Left renal pelvis (tissue), 4 donors: ENCODE results near the gene HINT2. TPM values are rescaled to one million over a fixed set of nuclear protein-coding genes. Genes with fewer than 3 reads are reported as not detected.
A peak's percentile ranks its signal among the peaks of the same experiment; 100 is the strongest.

Experiments used
- DNase-seq, 4 donors: peaks; one replicate each; pipeline ENCODE4 v3.0.0-alpha.2; 2013; ENCODE audit warnings: low read depth in 4 of 4, low spot score in 3 of 4
- polyA plus RNA-seq, 4 donors: library from polyadenylated mRNA; unstranded; fragments of 120-200 nt; gene quantifications; one replicate each; pipeline ENCODE4 v1.2.1, GENCODE V29; 2013; ENCODE audit not compliant: insufficient read length in 4 of 4

The HINT2 gene
- polyA plus RNA-seq, 4 donors = 32.0 to 57.4 (median 53.8) TPM

GRCh38 chr9:35789541-35789940, 25.3 kb downstream of the HINT2 start:
- no peak for DNase-seq

- no peak for DNase-seq
These were observed 31.4 kb downstream of the HINT2 start for GRCh38 chr9:35783418-35783817.

- DNase-seq = no peak
These were observed 33.8 kb downstream of the HINT2 start for GRCh38 chr9:35781066-35781465.

GRCh38 chr9:35778496-35778895, 36.3 kb downstream of the HINT2 start:
- DNase-seq = no peak

GRCh38 chr9:35776018-35776417, 38.8 kb downstream of the HINT2 start:
- DNase-seq = peak in 1 of 4 donors; percentile 36

GRCh38 chr9:35774907-35775635, 39.8 kb downstream of the HINT2 start:
- no peak for DNase-seq

- no peak for DNase-seq
These were observed 42.9 kb downstream of the HINT2 start for GRCh38 chr9:35771943-35772342.

- DNase-seq = no peak
These were observed 43.3 kb downstream of the HINT2 start for GRCh38 chr9:35771534-35771933.

- no peak for DNase-seq
These were observed 43.8 kb downstream of the HINT2 start for GRCh38 chr9:35771075-35771433.

GRCh38 chr9:35769763-35770162, 45.1 kb downstream of the HINT2 start:
- DNase-seq = no peak

- DNase-seq = no peak
These were observed 47.4 kb downstream of the HINT2 start for GRCh38 chr9:35767458-35767857.

- DNase-seq = no peak
These were observed 47.8 kb downstream of the HINT2 start for GRCh38 chr9:35766997-35767396.

- no peak for DNase-seq
These were observed 51.0 kb downstream of the HINT2 start for GRCh38 chr9:35763803-35764202.

- no peak for DNase-seq
These were observed 51.7 kb downstream of the HINT2 start for GRCh38 chr9:35763181-35763580.

Other genes starting within 250 kb of the HINT2 start
- 10 to 100 TPM; 33.4 to 49.4 (median 34.7) TPM for gene TESK1, start 209.8 kb downstream of the HINT2 start, polyA plus RNA-seq
- gene CD72, start 196.6 kb downstream of the HINT2 start, polyA plus RNA-seq = 1 to 10 TPM; 1.8 to 3.3 (median 2.2) TPM
- gene SIT1, start 164.1 kb downstream of the HINT2 start, polyA plus RNA-seq = under 1 TPM in 2 of 4 donors, not detected in 2; 0.32 to 0.46 TPM
- gene RMRP, start 157.0 kb downstream of the HINT2 start, polyA plus RNA-seq = 1 to 10 TPM in 1 of 4 donors, not detected in 3; 2.5 TPM
- 10 to 100 TPM; 15.5 to 21.2 (median 18.4) TPM for gene CCDC107, start 156.8 kb downstream of the HINT2 start, polyA plus RNA-seq
- 10 to 100 TPM in 1 of 4 donors, 1 to 10 TPM in 3; 9.0 to 11.5 (median 9.8) TPM for gene ARHGEF39, start 149.8 kb downstream of the HINT2 start, polyA plus RNA-seq
- 1 to 10 TPM in 1 of 4 donors, under 1 TPM in 3; 0.63 to 1.6 (median 0.73) TPM for gene CA9, start 141.1 kb downstream of the HINT2 start, polyA plus RNA-seq
- 100 to 1,000 TPM; 150 to 285 (median 184) TPM for gene TPM2, start 125.1 kb downstream of the HINT2 start, polyA plus RNA-seq
- 100 to 1,000 TPM; 141 to 173 (median 163) TPM for gene TLN1, start 82.8 kb downstream of the HINT2 start, polyA plus RNA-seq
- 10 to 100 TPM; 33.8 to 43.0 (median 39.2) TPM for gene CREB3, start 82.4 kb downstream of the HINT2 start, polyA plus RNA-seq
- gene GBA2, start 65.8 kb downstream of the HINT2 start, polyA plus RNA-seq = 100 to 1,000 TPM in 2 of 4 donors, 10 to 100 TPM in 2; 62.5 to 131 (median 101) TPM
- gene RGP1, start 65.8 kb downstream of the HINT2 start, polyA plus RNA-seq = 10 to 100 TPM; 25.7 to 28.2 (median 27.4) TPM
- not detected for gene MSMP, start 60.8 kb downstream of the HINT2 start, polyA plus RNA-seq
- gene NPR2, start 23.5 kb downstream of the HINT2 start, polyA plus RNA-seq = 10 to 100 TPM; 27.1 to 55.5 (median 30.6) TPM
- gene SPAG8, start 2.8 kb downstream of the HINT2 start, polyA plus RNA-seq = 1 to 10 TPM; 2.9 to 7.2 (median 5.7) TPM
- gene FAM221B, start 13.7 kb upstream of the HINT2 start, polyA plus RNA-seq = under 1 TPM; 0.11 to 0.35 (median 0.26) TPM
- gene TMEM8B, start 14.2 kb upstream of the HINT2 start, polyA plus RNA-seq = 10 to 100 TPM; 28.8 to 44.5 (median 30.5) TPM
- gene OR13J1, start 55.4 kb upstream of the HINT2 start, polyA plus RNA-seq = under 1 TPM in 1 of 4 donors, not detected in 3; 0.15 TPM
- gene HRCT1, start 91.2 kb upstream of the HINT2 start, polyA plus RNA-seq = 1 to 10 TPM in 1 of 4 donors, under 1 TPM in 2, not detected in 1; 0.21 to 3.3 (median 0.50) TPM
- 1 to 10 TPM in 3 of 4 donors, under 1 TPM in 1; 0.71 to 1.5 (median 1.3) TPM for gene SPAAR, start 94.4 kb upstream of the HINT2 start, polyA plus RNA-seq
- gene OR2S2, start 143.1 kb upstream of the HINT2 start, polyA plus RNA-seq = not detected
- gene RECK, start 221.9 kb upstream of the HINT2 start, polyA plus RNA-seq = 10 to 100 TPM; 26.6 to 66.7 (median 33.5) TPM